Cardiac fibroblast (primary cell): Measurements from ENCODE around the gene RITA1.

Experiments used
- DNase-seq, 2 donors: peaks; one replicate each; pipeline versions ENCODE4 v3.0.0 to v3.0.0-alpha.2; 2010; ENCODE audit warnings: low read depth in 2 of 2
- H3K4me3 ChIP-seq, 2 donors: replicated peaks in 1 of 2; 1 replicate in 1 of 2; 2 replicates in 1 of 2; pipeline ENCODE4 v1.5.1; 2011; ENCODE audit warnings: low read depth in 2 of 2, low read length in 2 of 2, mild to moderate bottlenecking in 2 of 2, moderate library complexity in 1 of 2
- TF ChIP-seq, protein P1 (sequence below): IDR thresholded peaks from one replicate; pipeline ENCODE4 v1.5.1; 2011; ENCODE audit warnings: low read depth, mild to moderate bottlenecking, low read length, inconsistent platforms

Gene RITA1

DNA sequence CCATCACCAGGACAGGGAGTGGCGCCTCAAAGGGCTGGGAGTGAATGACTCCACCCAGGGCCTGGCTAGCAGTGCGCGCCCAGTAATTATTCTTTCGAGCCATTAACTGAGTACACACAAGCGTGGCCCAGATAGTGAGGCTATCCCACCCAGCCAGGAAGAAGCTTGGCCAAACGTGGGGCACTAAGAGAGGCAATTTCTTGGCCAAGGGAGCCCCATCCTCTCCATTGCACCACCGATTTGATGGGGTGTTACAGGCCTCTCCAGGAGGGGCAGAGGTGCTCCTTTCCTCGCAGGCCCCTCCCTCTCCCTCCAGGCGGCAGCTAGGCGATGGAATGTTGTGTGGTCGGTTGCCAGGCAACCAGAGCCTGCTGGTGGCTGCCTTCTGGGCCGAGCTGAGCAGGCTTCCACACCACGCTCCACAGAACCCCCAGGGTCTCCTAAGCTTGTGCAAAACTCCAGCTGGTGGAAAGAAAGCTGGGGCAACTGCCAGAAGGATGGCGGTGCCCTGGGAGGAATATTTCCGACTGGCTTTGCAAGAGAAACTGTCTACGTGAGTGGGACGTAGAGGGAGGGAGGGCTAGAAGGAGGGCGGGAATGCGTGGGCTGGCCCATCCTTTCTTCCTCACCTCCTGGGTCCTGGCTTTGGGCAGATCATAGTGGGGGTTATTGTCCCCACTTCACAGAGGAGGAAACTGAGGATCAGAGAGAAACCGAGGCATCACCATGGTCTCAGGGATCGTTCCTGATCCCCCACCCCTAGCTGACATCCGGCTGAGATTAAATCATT is 36.0 kb upstream of the RITA1 start, which contains the start of gene CFAP73:
TSS of gene CFAP73 (plus strand) at position 364 of the 790 bp plus-strand sequence. CDS start at position 498, 134 bp downstream.
- TF ChIP-seq, protein P1, sequence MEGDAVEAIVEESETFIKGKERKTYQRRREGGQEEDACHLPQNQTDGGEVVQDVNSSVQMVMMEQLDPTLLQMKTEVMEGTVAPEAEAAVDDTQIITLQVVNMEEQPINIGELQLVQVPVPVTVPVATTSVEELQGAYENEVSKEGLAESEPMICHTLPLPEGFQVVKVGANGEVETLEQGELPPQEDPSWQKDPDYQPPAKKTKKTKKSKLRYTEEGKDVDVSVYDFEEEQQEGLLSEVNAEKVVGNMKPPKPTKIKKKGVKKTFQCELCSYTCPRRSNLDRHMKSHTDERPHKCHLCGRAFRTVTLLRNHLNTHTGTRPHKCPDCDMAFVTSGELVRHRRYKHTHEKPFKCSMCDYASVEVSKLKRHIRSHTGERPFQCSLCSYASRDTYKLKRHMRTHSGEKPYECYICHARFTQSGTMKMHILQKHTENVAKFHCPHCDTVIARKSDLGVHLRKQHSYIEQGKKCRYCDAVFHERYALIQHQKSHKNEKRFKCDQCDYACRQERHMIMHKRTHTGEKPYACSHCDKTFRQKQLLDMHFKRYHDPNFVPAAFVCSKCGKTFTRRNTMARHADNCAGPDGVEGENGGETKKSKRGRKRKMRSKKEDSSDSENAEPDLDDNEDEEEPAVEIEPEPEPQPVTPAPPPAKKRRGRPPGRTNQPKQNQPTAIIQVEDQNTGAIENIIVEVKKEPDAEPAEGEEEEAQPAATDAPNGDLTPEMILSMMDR, result no peak
- H3K4me3 ChIP-seq, result no peak within 1 kb of the TSS
- DNase-seq, result peak; percentile 74 to 94

DNA sequence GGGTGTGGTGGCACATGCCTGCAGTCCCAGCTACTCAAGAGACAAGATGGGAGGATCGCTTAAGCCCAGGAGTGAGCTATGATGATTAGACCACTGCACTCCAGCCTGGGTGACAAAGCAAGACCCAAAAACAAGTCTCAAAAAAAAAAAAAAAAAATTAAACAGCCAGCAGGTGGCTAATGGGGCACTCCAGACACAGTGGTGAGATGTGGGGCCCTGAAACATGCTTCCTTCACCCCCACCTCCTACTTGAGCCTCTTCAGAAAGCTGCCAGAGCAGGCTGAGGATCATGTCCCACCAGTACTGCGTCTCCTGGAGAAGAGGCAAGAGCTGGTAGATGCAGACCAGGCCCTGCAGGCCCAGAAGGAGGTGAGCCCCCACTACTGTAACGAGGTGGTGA is 33.9 kb upstream of the RITA1 start:
- TF ChIP-seq, protein P1, result no peak
- DNase-seq, result no peak

DNA sequence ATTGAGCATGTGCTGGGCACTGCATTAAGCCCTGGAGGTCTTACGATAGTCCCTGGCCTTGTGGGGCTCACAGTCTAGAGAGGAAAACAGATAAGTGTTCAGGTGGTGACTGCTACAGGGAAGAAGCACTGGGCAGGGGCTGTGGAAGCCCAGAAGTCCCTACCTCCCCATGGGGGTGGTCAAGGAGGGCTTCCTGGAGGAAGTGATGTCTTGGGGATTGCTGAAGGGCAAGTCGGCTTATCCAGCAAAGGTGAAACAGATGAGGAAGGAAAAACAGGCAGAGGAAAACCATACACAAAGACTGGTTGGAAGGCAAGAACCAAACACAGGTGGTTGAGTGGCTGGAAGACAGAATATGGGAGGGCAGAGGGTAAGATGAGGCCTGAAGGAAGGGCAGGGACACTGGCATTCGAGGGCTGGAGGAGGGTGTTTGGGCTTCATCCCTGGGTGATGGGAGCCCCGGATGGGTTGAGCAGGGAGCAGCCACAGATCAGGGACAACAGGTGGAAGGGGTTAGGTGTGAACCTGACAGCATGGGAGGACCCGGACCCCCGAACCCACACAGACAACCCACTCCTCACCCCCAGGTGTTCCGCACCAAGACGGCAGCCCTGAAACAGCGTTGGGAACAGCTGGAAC is 33.2 kb upstream of the RITA1 start:
- TF ChIP-seq, protein P1, result no peak
- no peak overlapping the region for H3K4me3 ChIP-seq
- DNase-seq, result no peak

More for the DNA sequence above, 33.9 kb upstream of the RITA1 start:
- H3K4me3 ChIP-seq, result no peak overlapping the region

DNA sequence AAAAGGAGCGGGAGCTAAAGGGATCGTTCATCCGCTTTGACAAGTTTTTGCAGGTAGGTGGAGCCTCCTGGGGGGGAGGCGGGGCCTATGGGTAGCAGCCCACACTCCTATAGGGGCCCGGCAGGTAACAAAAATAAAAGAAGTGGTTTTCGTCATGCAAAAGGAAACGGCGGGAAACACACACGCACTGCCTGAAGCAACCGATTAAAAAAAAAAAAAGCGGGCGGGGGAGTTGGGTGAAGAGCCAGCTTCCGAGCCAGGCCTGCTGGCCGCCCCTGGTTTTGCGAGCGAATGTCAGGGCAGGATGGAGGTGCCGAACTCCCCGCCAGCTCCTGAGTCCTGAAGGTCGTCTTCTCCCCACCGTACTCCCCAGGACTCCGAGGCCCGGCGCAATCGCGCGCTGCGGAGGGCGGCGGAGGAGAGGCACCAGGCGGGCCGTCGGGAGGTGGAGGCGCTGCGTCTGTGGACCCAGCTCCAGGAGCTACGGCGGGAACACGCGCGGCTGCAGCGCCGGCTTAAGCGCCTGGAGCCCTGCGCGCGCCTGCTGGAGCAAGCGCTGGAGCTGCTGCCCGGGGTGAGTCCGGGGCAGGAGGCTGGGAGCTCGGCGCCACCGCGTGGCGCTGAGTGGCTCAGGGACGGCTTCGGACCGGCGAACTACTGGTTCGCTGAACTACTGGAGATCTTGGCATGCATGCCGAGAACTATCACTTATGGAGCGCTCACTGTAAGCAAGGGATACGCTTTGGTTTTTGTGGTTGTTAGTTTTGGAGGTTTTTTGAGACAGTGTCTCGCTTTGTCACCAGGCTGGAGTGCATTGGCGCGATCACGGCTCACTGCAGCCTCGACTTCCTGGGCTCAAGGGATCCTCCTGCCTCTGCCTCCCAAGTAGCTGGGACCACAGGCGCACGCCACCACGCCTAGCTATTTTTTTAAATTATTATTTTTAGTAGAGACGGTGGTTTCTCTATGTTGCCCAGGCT is 32.4 kb upstream of the RITA1 start:
- TF ChIP-seq, protein P1, result peak; percentile 43
- peak; percentile 75 to 83 for DNase-seq
- peak overlapping the region; percentile 27 to 42 for H3K4me3 ChIP-seq

DNA sequence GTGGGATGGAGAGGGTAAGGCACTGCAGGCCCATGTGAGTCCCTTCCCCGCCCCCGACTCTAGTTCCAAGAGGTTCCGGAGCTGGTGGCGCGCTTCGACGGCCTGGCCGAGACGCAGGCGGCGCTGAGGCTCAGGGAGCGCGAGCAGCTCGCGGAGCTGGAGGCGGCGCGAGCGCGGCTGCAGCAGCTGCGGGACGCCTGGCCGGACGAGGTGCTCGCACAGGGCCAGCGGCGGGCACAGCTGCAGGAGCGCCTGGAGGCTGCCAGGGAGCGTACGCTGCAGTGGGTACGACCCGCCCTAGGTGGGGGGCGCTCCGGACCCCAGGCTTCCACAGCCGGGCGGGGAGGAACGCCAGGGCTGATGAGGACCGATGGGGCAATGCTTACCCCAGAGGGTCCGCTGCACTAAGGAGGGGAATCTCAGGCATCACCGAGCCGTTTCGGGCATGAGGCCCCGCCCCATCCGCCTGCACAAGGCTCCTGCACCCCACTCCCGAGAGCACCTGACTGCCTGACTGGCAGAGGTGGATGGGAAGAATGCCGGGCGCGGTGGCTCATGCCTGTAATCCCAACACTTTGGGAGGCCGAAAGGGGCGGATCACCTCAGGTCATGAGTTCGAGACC is 31.1 kb upstream of the RITA1 start:
- DNase-seq, result peak; percentile 28 to 29
- peak overlapping the region in 1 of 2 donors; percentile 26 for H3K4me3 ChIP-seq
- TF ChIP-seq, protein P1, result no peak

DNA sequence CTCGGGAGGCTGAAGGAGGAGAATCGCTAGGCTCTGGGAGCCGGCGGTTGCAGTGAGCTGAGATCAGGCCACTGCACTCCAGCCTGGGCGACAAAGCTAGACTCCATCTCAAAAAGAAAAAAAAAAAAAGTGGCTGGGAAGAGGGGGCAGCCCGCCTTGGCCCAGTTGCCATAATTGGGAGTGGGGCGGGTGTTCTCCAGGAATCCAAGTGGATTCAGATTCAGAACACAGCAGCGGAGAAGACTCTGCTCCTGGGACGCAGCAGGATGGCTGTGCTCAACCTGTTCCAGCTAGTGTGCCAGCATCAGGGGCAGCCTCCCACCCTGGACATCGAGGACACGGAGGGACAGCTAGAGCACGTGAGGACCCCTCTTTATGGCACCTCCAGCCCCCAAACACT is 30.5 kb upstream of the RITA1 start:
- DNase-seq, result no peak

More for the DNA sequence above, 30.5 kb upstream of the RITA1 start:
- no peak overlapping the region for H3K4me3 ChIP-seq
- TF ChIP-seq, protein P1, result no peak
